HG03039 (cell line): ENCODE results near the gene MAGI1.

Source experiments
- ATAC-seq: cut with Tn5 transposase; IDR thresholded peaks from one replicate; pipeline ENCODE4 v1.9.1; 2021; ENCODE audit warnings: mild to moderate bottlenecking, moderate library complexity; ENCODE audit not compliant: unreplicated experiment

Gene MAGI1

GRCh38 chr3:65689436-65689835 is 349.3 kb downstream of the MAGI1 start:
- ATAC-seq: no peak

- no peak for ATAC-seq
Measured at GRCh38 chr3:65687741-65688140, 351.0 kb downstream of the MAGI1 start.

DNA sequence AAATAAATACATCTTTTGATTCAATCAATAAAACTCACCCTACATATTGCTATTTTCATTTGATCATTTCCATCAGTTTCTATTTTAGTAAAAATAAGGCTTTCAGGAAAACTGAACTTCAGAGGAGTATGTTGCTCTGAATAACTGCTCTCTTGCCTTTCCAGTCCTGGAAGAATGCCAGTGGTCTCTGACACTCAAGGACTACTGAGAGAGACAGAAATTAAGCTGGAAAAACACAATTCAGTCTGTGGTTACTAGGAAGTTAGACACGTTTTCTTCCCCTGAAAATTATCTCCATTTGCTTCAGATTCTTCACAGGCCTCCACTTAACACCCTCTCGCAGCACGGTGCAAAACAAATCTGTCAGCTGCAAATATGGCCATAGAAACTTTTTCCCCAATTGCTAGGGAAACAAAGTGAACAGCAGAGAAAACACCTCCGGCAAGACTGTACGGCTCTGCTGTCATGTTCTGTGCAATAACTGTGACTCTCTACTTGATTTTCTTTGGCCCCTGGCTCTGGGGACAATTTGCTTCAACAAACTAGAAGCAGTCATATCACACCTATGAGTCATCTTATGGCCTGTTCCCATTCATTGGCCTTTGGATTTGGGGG is 353.0 kb downstream of the MAGI1 start:
- ATAC-seq: no peak

- ATAC-seq: no peak
Measured at GRCh38 chr3:65678516-65678915, 360.2 kb downstream of the MAGI1 start.

- ATAC-seq: no peak
Measured at GRCh38 chr3:65677486-65678010, 361.2 kb downstream of the MAGI1 start.

DNA sequence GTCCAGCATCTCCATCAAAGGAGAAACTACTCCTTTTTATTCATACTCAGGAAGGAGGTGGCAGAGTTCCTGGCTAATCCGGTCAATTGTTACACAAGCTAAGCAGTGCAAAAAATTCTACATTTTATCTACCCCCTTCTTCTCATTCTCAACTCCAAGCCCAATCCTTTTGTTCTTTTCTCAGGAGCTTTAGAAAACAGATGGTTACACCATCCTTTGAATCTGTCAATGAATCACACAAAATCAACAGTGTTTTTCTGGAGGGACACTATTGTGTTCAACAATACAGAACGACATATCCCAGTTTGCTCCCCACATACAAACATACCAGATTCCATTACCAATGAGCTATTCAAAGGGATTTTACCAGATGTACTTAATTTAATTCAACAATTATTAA is 362.1 kb downstream of the MAGI1 start:
- ATAC-seq: no peak

DNA sequence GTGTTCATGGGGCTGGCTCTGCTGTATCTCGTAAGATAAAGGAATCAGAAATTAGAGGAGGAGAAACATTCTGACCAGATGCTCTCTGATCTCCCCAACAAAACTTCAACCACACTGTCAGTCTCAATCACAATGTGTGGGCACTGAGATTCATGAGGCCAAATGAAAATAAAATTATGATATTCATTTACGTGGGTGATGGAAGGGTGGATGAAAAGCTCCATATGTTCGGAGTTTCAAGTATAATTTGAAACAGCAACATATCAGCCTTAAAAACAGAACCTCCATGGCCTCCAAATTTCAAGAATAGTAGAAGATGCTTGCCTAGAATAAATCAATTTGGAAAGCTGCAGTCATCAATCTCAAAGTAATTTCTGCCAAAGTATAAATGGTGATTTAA is 363.7 kb downstream of the MAGI1 start:
- ATAC-seq: no peak

DNA sequence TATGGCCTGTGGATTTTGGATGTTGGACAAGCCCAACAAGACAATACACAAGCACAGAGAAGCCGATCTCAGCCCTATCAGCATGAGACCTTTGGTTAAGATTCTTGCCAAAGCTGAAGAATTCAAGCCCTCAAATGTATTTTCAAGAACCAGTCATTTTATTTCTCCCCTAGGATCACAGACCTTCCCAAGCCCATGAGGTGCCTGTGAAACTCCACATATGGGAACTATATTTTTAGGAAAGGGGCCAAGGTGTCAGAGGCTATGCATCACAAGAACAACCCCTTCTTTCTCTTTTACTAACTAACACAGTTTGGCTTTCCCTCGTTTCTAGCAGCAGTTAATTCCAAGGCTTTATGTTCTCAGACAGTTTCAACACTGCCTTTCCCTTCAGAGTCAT is 364.5 kb downstream of the MAGI1 start:
- ATAC-seq: no peak

DNA sequence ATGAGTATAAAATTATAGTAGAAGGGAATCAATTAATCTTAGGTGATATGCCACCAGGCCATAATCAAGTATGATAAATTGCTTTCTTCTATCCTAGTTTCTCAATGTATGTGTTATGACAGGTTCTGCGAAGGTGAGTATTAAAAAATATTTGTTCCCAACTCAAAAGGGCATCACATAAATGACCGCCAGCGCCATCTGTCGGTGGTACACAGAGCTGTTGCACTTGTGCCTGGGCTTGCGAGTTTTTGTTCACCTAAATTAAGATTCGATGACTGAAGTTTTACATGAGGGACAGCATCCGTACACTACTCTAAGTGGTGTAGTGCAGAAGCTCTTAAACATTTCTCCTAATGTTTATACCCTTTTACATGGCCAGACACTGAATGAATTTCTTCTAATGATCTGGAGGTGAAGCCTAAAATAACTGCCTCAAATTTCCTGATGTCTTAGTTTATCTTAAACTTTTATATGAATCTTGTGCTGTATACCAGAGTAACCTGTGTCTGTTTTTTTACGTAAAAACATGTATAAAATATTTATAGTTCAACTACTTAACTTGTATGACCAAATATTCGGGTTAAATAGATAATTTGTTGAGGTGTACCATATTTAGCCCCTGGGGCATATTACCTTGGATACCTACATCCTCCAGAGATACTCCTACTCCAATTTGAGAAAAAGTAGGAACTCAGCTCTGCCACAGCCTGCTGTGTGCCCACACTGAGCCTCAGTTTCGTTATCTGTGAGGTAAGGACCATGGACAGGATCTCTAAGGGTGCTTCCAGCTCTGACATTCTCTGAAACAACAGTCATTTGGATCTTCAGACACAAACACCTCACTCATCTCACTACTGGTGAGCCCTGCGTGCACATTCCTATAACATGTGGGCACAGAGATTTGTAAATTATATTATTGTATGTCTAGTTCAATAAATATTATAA is 365.6 kb downstream of the MAGI1 start:
- ATAC-seq: no peak

- ATAC-seq: no peak
Measured at GRCh38 chr3:65672061-65672460, 366.7 kb downstream of the MAGI1 start.

- ATAC-seq: no peak
Measured at GRCh38 chr3:65671004-65671403, 367.7 kb downstream of the MAGI1 start.

- no peak for ATAC-seq
Measured at GRCh38 chr3:65669163-65669875, 369.4 kb downstream of the MAGI1 start.

- ATAC-seq: no peak
Measured at GRCh38 chr3:65667963-65668362, 370.8 kb downstream of the MAGI1 start.

DNA sequence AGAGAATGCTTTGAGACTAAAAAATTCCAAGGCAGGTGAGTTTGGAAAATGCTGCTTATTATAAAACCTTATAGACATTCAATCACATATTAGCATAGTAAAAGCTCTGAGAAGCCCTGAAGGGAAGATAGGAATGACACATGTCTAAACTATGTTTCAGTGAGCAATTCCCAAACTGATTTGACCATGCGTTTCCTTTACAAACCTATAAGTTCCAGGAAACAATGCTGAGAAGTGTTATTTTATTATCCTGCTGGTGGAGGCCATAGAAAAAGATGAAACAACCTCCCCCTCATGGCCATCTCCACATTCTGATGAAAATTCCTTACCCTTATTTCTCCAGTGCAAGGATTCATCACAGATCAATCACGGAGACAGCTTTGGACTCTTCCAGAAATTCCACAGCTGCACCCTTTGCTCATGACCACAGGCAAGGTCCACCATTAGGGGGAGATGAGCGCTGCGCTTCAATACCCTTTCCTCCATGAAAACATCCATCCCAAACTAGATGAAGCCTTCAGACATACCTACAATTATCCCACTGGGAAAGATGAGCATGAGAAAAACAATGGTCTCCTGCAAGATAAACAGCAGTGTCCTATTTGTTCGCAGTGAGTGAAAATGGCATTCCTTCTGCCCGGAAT is 372.1 kb downstream of the MAGI1 start:
- ATAC-seq: no peak

DNA sequence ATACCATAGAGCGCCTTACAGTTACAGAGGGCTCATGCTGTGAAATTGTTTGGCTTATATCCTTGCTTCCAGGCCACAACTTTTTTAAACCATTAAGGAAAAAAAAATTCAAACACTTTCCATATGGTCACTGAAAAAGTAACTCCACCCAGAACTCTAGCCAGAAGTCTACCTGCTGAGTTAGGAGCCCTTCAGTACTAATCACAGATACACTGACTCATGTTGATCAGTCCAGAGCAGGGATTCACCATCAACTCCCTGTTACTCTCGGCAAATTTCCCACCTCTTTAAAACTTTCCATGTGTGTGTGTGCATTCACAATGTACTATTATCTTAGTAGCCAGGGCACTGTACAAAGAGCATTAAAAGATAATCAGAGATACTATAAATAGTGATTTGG is 372.8 kb downstream of the MAGI1 start:
- ATAC-seq: no peak

DNA sequence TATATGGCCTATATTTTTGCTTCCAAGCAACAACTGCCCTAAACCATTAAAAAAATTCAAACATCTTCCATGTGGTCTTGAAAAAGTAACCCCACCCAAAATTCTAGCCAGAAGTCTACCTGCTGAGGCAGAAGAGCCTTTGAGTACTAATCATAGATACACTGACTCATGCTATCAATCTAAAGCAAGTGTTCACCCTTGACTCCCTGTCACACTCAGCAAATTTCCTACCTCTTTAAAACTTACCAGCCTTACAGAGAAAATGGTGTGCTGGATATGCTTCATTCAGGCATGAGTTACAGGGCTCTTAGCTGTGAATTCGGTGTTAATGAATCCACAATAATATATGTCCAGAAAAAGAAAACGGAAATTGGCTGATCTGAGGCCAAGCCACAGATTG is 373.8 kb downstream of the MAGI1 start:
- ATAC-seq: no peak

DNA sequence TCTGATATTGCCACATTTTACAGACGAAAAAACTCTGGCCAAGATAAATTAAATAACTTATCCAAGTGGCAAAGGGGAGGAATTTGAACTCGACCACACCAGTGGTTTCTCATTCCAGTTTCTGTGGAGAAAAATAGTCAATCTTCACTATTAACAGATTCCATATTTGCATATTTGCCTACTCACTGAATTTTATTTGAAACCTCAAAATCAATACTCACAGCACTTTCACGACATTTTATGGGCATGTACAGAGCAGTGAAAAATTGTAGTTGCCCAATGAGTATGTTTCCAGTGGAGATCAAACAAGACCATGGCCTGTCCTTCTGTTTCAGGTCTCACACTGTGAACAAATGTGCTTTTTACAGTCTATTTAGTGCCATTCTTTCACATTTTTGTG is 374.3 kb downstream of the MAGI1 start:
- ATAC-seq: no peak

DNA sequence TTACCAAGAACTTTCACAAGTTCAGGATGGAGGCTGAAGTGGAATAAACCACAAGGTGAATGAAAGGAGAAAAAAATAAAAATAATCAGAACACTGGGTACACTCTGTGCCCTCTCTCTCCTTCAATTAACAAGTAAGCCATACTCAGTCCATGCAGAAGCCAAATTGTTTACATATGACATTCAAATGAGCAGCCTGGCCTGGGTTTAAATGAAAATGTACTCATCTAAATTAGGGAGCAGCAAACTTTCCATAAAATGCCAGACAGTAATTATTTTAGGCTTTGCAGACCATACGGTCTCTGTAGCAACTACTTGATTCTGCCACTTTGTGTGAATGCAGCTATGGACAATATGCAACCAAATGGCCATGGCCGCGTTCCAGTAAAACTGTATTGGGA is 376.6 kb downstream of the MAGI1 start:
- no peak for ATAC-seq

GRCh38 chr3:65660000-65660598 is 378.6 kb downstream of the MAGI1 start:
- ATAC-seq: no peak

DNA sequence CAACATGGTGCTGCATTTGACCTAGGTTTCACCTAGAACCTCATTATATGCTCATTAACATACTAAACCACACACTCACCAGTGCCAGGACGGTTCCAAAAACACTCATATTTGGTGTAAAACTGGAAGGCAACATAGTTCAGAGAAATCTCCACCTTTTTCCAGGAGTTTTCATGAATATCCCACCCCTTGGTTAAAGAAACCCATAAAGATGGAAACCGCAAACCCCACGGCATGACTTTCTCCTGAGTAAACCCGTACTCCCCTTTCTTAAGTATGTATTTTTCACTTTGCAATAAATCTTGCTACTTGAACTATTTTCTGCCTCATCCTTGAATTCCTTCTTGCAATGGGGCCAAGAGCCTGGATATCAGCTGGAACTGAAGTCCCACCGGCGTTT is 379.3 kb downstream of the MAGI1 start:
- ATAC-seq: no peak

DNA sequence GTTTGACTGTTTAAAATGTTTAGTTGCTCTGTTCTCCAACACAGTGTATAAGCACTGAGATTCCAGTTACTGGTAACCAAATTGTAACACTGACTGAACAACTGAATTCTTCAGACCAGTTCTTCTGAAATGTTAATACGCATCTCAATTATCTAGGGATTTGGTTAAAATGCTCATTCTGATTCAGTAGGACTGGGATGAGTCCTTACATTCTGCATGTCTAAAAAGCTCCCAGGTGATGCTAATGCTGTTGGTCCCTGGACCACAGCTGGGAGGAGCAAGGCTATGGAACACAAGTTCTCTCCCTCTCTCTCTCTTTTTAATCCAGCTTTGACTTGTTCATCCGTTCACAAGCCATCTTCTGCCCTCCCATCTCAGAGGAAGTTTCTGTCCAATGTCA is 380.3 kb downstream of the MAGI1 start:
- no peak for ATAC-seq
